Tibial artery (tissue), 4 donors: ENCODE data around the gene BNIP5.

Experiments
- DNase-seq, 2 donors: peaks; one replicate each; pipeline ENCODE4 v3.0.0-alpha.2; 2019
- H3K27ac ChIP-seq, 2 donors: fragments of 200-600 bp; sonication (generic) in 1 of 2; 1 replicate in 1 of 2; 2 replicates in 1 of 2; pipeline ENCODE4 v1.5.1; 2018 to 2019; ENCODE audit warnings: mild to moderate bottlenecking in 1 of 2
- H3K27me3 ChIP-seq, 2 donors: fragments of 200-600 bp; sonication (generic) in 1 of 2; one replicate each; pipeline versions ENCODE4 v1.5.1 to v1.6.0; 2016 to 2019
- H3K36me3 ChIP-seq, 3 donors: fragments of 200-600 bp; sonication (generic) in 2 of 3; one replicate each; pipeline ENCODE4 v1.5.1; 2016 to 2019; ENCODE audit warnings: mild to moderate bottlenecking in 2 of 3
- H3K4me1 ChIP-seq, 4 donors: fragments of 200-600 bp; sonication (generic) in 2 of 4; 1 replicate in 3 of 4; 2 replicates in 1 of 4; pipeline ENCODE4 v1.5.1; 2016 to 2019
- H3K4me3 ChIP-seq, 2 donors: fragments of 200-600 bp; sonication (generic) in 1 of 2; 1 replicate in 1 of 2; 2 replicates in 1 of 2; pipeline ENCODE4 v1.5.1; 2018 to 2019; ENCODE audit warnings: mild to moderate bottlenecking in 2 of 2
- H3K9me3 ChIP-seq, 3 donors: fragments of 200-600 bp; sonication (generic) in 1 of 3; one replicate each; pipeline ENCODE4 v1.5.1; 2016 to 2019
- CTCF ChIP-seq, 2 experiments: fragments of 200-600 bp in 1 of 2; fragments of 450-650 bp in 1 of 2; IDR thresholded peaks; one replicate each; pipeline ENCODE4 v1.5.1; 2017 to 2019; ENCODE audit warnings: antibody characterized with exemption in 2 of 2, mild to moderate bottlenecking in 1 of 2, moderate library complexity in 1 of 2
- intact Hi-C: fragments of 100-400 bp; cut with DNase I; formaldehyde crosslinking; loops from one replicate; pipeline ENCODE4 v1.15.0; 2023; ENCODE audit warnings: low total_unique reads

BNIP5 gene

GRCh38 chr6:36324715-36325114 lies 12.0 kb downstream of the BNIP5 start:
- intact Hi-C loops, result no loop called here
- Histone ChIP-seq H3K36me3 (no peaks in the 10 kb centered on the region), H3K9me3 (no peaks in the 10 kb centered on the region), H3K27ac (no peak overlapping the region), H3K4me1 (no peaks in the 10 kb centered on the region), H3K4me3 (no peak overlapping the region), H3K27me3 (peaks cover 0 to 15% of the 10 kb centered on the region in 2 donors)
- DNase-seq, result no peak
- TF ChIP-seq CTCF (IDR thresholded peaks at IDR 0.05), result no peak

GRCh38 chr6:36324191-36324590 lies 12.5 kb downstream of the BNIP5 start:
- DNase-seq, result no peak
- Histone ChIP-seq H3K27ac (no peak overlapping the region), H3K4me3 (no peak overlapping the region), H3K4me1 (no peaks in the 10 kb centered on the region), H3K9me3 (no peaks in the 10 kb centered on the region), H3K27me3 (peaks cover 0 to 12% of the 10 kb centered on the region in 2 donors), H3K36me3 (no peaks in the 10 kb centered on the region)
- intact Hi-C loops, result no loop called here
- no peak for TF ChIP-seq CTCF (IDR thresholded peaks at IDR 0.05)

GRCh38 chr6:36323062-36323461 lies 13.6 kb downstream of the BNIP5 start:
- H3K9me3 ChIP-seq, result no peaks in the 10 kb centered on the region
- H3K27ac ChIP-seq, result no peak overlapping the region
- intact Hi-C loops, result no loop called here
- no peak overlapping the region for H3K4me3 ChIP-seq
- H3K36me3 ChIP-seq, result no peaks in the 10 kb centered on the region
- TF ChIP-seq CTCF (IDR thresholded peaks at IDR 0.05), result no peak
- DNase-seq, result no peak
- H3K4me1 ChIP-seq, result no peaks in the 10 kb centered on the region
- peaks cover 0 to 12% of the 10 kb centered on the region in 2 donors for H3K27me3 ChIP-seq

- intact Hi-C loops, result no loop called here
- peaks cover 0 to 12% of the 10 kb centered on the region in 2 donors for H3K27me3 ChIP-seq
- DNase-seq, result no peak
- no peaks in the 10 kb centered on the region for H3K36me3 ChIP-seq
- no peaks in the 10 kb centered on the region for H3K9me3 ChIP-seq
- no peak for TF ChIP-seq CTCF (IDR thresholded peaks at IDR 0.05)
- H3K4me3 ChIP-seq, result no peak overlapping the region
- H3K4me1 ChIP-seq, result no peaks in the 10 kb centered on the region
- no peak overlapping the region for H3K27ac ChIP-seq
These were observed 14.1 kb downstream of the BNIP5 start for GRCh38 chr6:36322591-36322990.

- no peak for DNase-seq
- H3K27ac ChIP-seq, result no peak overlapping the region
- no peaks in the 10 kb centered on the region for H3K9me3 ChIP-seq
- no peak for TF ChIP-seq CTCF (IDR thresholded peaks at IDR 0.05)
- intact Hi-C loops, result no loop called here
- no peaks in the 10 kb centered on the region for H3K36me3 ChIP-seq
- no peak overlapping the region for H3K4me3 ChIP-seq
- H3K27me3 ChIP-seq, result peaks cover 0 to 7% of the 10 kb centered on the region in 2 donors
- no peaks in the 10 kb centered on the region for H3K4me1 ChIP-seq
These were observed 16.2 kb downstream of the BNIP5 start for GRCh38 chr6:36320475-36320874.

- no peak for TF ChIP-seq CTCF (IDR thresholded peaks at IDR 0.05)
- intact Hi-C loops, result no loop called here
- no peak for DNase-seq
- Histone ChIP-seq H3K4me1 (no peaks in the 10 kb centered on the region), H3K27ac (no peak overlapping the region), H3K4me3 (no peak overlapping the region), H3K27me3 (peaks cover 0 to 7% of the 10 kb centered on the region in 2 donors), H3K9me3 (no peaks in the 10 kb centered on the region), H3K36me3 (no peaks in the 10 kb centered on the region)
These were observed 16.9 kb downstream of the BNIP5 start for GRCh38 chr6:36319821-36320220.
